NT2/D1 (cell line): ENCODE results near the gene PPP6R3.
"Not testable (repeated sequence)": the region's sequence is repeated elsewhere in the genome, so short reads cannot be mapped to it uniquely, and the experiment has no call there.

ENCODE experiments used
- DNase-seq: peaks from one replicate; pipeline ENCODE4 v3.0.0-alpha.2; 2011; ENCODE audit warnings: low read depth, low spot score
- H3K27me3 ChIP-seq: 2 replicates; pipeline ENCODE4 v1.6.0; 2011; ENCODE audit warnings: mild to moderate bottlenecking; ENCODE audit not compliant: insufficient read length, insufficient read depth
- H3K36me3 ChIP-seq: 2 replicates; pipeline ENCODE4 v1.6.1; 2011; ENCODE audit warnings: mild to moderate bottlenecking, low read length, mixed read lengths; ENCODE audit not compliant: insufficient read depth, insufficient read length
- H3K4me1 ChIP-seq: 2 replicates; pipeline ENCODE4 v1.5.1; 2011; ENCODE audit not compliant: insufficient read depth, insufficient read length
- H3K4me3 ChIP-seq: 2 replicates; pipeline ENCODE4 v1.5.1; 2011; ENCODE audit warnings: low read depth; ENCODE audit not compliant: insufficient read length
- H3K9ac ChIP-seq: 2 replicates; pipeline ENCODE4 v1.6.0; 2011; ENCODE audit warnings: low read depth; ENCODE audit not compliant: insufficient read length
- H3K9me3 ChIP-seq: 2 replicates; pipeline ENCODE4 v1.5.1; 2011; ENCODE audit warnings: mild to moderate bottlenecking, low read length; ENCODE audit not compliant: insufficient read depth
- SUZ12 ChIP-seq: IDR thresholded peaks from 2 replicates; pipeline ENCODE4 v1.6.1; 2011; ENCODE audit not compliant: insufficient read length, insufficient read depth; ENCODE audit errors: extremely low read depth
- YY1 ChIP-seq: IDR thresholded peaks from 2 replicates; pipeline ENCODE4 v1.6.1; 2011; ENCODE audit not compliant: insufficient read length, insufficient read depth
- ZNF274 ChIP-seq: IDR thresholded peaks from 2 replicates; pipeline ENCODE4 v1.6.1; 2011; ENCODE audit warnings: mild to moderate bottlenecking, low read depth, low read length

The PPP6R3 gene

DNA sequence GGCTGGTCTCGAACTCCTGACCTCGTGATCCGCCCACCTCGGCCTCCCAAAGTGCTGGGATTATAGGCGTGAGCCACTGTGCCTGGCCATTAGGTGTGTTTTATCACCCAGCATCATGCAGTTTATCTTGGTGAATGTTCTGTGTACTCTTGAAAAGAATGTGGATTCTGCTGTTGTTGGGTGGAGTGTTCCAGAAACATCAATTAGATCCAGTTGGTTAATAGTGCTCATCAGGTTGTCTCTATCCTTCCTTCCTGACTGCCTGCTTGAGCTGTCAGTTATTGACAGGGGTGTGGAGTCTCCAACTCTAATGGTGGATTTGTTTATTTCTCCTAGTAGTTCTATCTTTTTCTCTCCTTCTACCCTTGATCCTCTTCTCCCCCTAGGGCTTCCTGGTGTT is 30.2 kb upstream of the PPP6R3 start:
- Histone ChIP-seq H3K27me3 (no peaks in the 10 kb centered on the region), H3K4me3 (no peak overlapping the region), H3K4me1 (no peaks in the 10 kb centered on the region), H3K9me3 (peaks cover 11% of the 10 kb centered on the region), H3K9ac (no peak overlapping the region), H3K36me3 (peaks cover 65% of the 10 kb centered on the region)
- no peak for TF ChIP-seq ZNF274
- TF ChIP-seq SUZ12: no peak
- TF ChIP-seq YY1: no peak
- no peak for DNase-seq

GRCh38 chr11:68430801-68431200 is 29.8 kb upstream of the PPP6R3 start:
- no peaks in the 10 kb centered on the region for H3K4me1 ChIP-seq
- peaks cover 11% of the 10 kb centered on the region for H3K9me3 ChIP-seq
- TF ChIP-seq ZNF274: no peak
- H3K27me3 ChIP-seq: no peaks in the 10 kb centered on the region
- DNase-seq: no peak
- no peak overlapping the region for H3K4me3 ChIP-seq
- H3K9ac ChIP-seq: no peak overlapping the region
- H3K36me3 ChIP-seq: peaks cover 62% of the 10 kb centered on the region

- no peak for TF ChIP-seq SUZ12
- no peak for DNase-seq
- H3K36me3 ChIP-seq: peaks cover 57% of the 10 kb centered on the region
- peaks cover 11% of the 10 kb centered on the region for H3K9me3 ChIP-seq
- H3K4me1 ChIP-seq: peaks cover 9% of the 10 kb centered on the region
- H3K27me3 ChIP-seq: no peaks in the 10 kb centered on the region
- no peak overlapping the region for H3K9ac ChIP-seq
- H3K4me3 ChIP-seq: no peak overlapping the region
Observed at GRCh38 chr11:68431984-68432645, 28.4 kb upstream of the PPP6R3 start.

GRCh38 chr11:68432874-68433273 is 27.7 kb upstream of the PPP6R3 start:
- H3K36me3 ChIP-seq: peaks cover 60% of the 10 kb centered on the region
- no peak overlapping the region for H3K4me3 ChIP-seq
- TF ChIP-seq ZNF274 (no peak), YY1 (no peak), SUZ12 (no peak)
- peaks cover 11% of the 10 kb centered on the region for H3K9me3 ChIP-seq
- H3K27me3 ChIP-seq: no peaks in the 10 kb centered on the region
- DNase-seq: no peak
- no peak overlapping the region for H3K9ac ChIP-seq
- H3K4me1 ChIP-seq: peaks cover 14% of the 10 kb centered on the region

- Histone ChIP-seq H3K4me3 (no peak overlapping the region), H3K9me3 (peaks cover 11% of the 10 kb centered on the region), H3K9ac (no peak overlapping the region), H3K4me1 (peaks cover 14% of the 10 kb centered on the region), H3K36me3 (peaks cover 60% of the 10 kb centered on the region), H3K27me3 (no peaks in the 10 kb centered on the region)
- no peak for DNase-seq
- TF ChIP-seq YY1: no peak
- TF ChIP-seq ZNF274: no peak
Observed at GRCh38 chr11:68433541-68433940, 27.0 kb upstream of the PPP6R3 start.

- H3K9ac ChIP-seq, H3K9me3 ChIP-seq, DNase-seq, H3K4me3 ChIP-seq, H3K27me3 ChIP-seq: not testable (repeated sequence)
- Histone ChIP-seq H3K36me3 (peaks cover 64% of the 10 kb centered on the region), H3K4me1 (peaks cover 14% of the 10 kb centered on the region)
Observed at GRCh38 chr11:68434159-68434558, 26.4 kb upstream of the PPP6R3 start.

DNA sequence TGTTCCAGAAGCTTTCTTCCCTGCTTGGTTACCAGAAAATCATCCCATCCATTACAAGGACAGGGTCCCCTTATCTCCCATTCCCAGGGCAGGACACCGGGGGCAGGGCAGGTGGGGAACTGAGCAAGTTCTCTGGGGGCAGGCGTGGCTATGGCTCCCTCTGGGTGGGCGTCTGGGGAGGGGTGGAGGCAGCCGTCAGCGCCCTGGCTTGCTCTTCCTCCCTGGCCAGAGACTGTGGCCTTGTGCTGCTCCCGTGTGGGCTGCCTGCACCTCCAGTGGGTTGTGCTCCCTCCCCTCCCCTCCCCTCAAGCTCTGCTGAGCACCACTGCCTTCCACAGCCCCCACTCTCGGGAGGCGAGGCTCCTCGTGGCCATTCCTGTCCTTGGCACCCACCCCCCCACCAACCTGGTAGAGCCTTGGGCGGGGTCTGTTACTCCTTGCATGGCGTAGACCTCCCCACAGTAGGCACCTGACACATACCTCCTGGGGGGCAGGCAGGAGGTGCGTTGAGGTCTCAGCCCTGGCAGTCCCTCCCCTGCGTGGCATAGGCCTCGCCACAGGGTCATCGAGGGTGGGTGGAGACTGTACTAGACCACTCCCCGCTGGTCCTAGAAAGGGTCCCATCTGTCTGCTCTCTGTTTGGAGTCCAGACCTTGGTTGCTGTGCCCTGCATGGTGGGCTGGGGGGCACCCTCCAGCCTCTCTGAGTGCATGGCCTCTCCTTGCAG is 24.2 kb upstream of the PPP6R3 start:
- no peaks in the 10 kb centered on the region for H3K9me3 ChIP-seq
- H3K4me3 ChIP-seq: no peak overlapping the region
- H3K4me1 ChIP-seq: peaks cover 27% of the 10 kb centered on the region
- no peak overlapping the region for H3K9ac ChIP-seq
- no peaks in the 10 kb centered on the region for H3K27me3 ChIP-seq
- DNase-seq: no peak
- TF ChIP-seq SUZ12 (no peak), YY1 (no peak), ZNF274 (no peak)
- peaks cover 59% of the 10 kb centered on the region for H3K36me3 ChIP-seq
